ENCODE measurements around the gene GRM2.

The GRM2 gene

GRCh38 chr3:51669241-51670052 lies 37.4 kb upstream of the GRM2 start:
- peak; percentile 80 for TF ChIP-seq CTCF (IDR thresholded peaks at IDR 0.05; ENCODE audit: low read depth, low read length)
- Histone ChIP-seq H3K4me3 (ENCODE audit: low read depth, low read length) (no peak overlapping the region), H3K27me3 (no peaks in the 10 kb centered on the region), H3K4me1 (no peaks in the 10 kb centered on the region), H3K9me3 (no peaks in the 10 kb centered on the region), H3K36me3 (no peaks in the 10 kb centered on the region)
- DNase-seq, result peak; percentile 79

- no peaks in the 10 kb centered on the region for H3K4me1 ChIP-seq
- H3K4me3 ChIP-seq (ENCODE audit: low read depth, low read length), result peak overlapping the region; percentile 72
Measured at GRCh38 chr3:51670053-51670822, 36.6 kb upstream of the GRM2 start.

GRCh38 chr3:51670823-51671733 lies 35.8 kb upstream of the GRM2 start, which contains the start of gene TEX264:
TEX264 (plus strand) TSS chr3:51671252; CDS start chr3:51674305, 3,053 bp downstream.
- TF ChIP-seq CTCF (IDR thresholded peaks at IDR 0.05; ENCODE audit: low read depth, low read length), result no peak
- no peaks in the 10 kb centered on the region for H3K36me3 ChIP-seq
- no peaks in the 10 kb centered on the region for H3K9me3 ChIP-seq
- no peaks in the 10 kb centered on the region for H3K4me1 ChIP-seq
- peak; percentile 80 for DNase-seq
- peak within 1 kb of the TSS; percentile 72 for H3K4me3 ChIP-seq (ENCODE audit: low read depth, low read length)
- H3K27me3 ChIP-seq, result no peaks in the 10 kb centered on the region

More at GRCh38 chr3:51670053-51670822, 36.6 kb upstream of the GRM2 start:
- Histone ChIP-seq H3K36me3 (no peaks in the 10 kb centered on the region), H3K9me3 (no peaks in the 10 kb centered on the region), H3K27me3 (no peaks in the 10 kb centered on the region)
- TF ChIP-seq CTCF (IDR thresholded peaks at IDR 0.05; ENCODE audit: low read depth, low read length), result no peak
- DNase-seq, result no peak

GRCh38 chr3:51671734-51672475 lies 35.0 kb upstream of the GRM2 start:
- Histone ChIP-seq H3K9me3 (no peaks in the 10 kb centered on the region), H3K27me3 (no peaks in the 10 kb centered on the region), H3K4me1 (no peaks in the 10 kb centered on the region), H3K36me3 (no peaks in the 10 kb centered on the region), H3K4me3 (ENCODE audit: low read depth, low read length) (peak overlapping the region; percentile 72)
- TF ChIP-seq CTCF (IDR thresholded peaks at IDR 0.05; ENCODE audit: low read depth, low read length), result no peak
- peak; percentile 24 for DNase-seq

GRCh38 chr3:51673181-51673801 lies 33.6 kb upstream of the GRM2 start:
- Histone ChIP-seq H3K27me3 (no peaks in the 10 kb centered on the region), H3K9me3 (no peaks in the 10 kb centered on the region), H3K4me1 (no peaks in the 10 kb centered on the region), H3K36me3 (no peaks in the 10 kb centered on the region), H3K4me3 (ENCODE audit: low read depth, low read length) (no peak overlapping the region)
- no peak for DNase-seq
- no peak for TF ChIP-seq CTCF (IDR thresholded peaks at IDR 0.05; ENCODE audit: low read depth, low read length)

All from BE2C (cell line).